ENCODE data around the gene SLC35F1.

SLC35F1 gene

GRCh38 chr6:118240878-118241528 is 333.9 kb downstream of the SLC35F1 start:
- no peak for DNase-seq (ENCODE audit: low read depth in 1 of 2, low spot score in 1 of 2)
- H3K27ac ChIP-seq (replicated peaks), result no peak overlapping the region
- no peak overlapping the region for H3K4me3 ChIP-seq (replicated peaks; ENCODE audit: insufficient read depth, low read length)
- H3K27me3 ChIP-seq (ENCODE audit: insufficient read depth, poor library complexity, severe bottlenecking), result no peaks in the 10 kb centered on the region
- TF ChIP-seq CTCF (IDR thresholded peaks at IDR 0.05; ENCODE audit: insufficient read depth, low read length), result no peak
- TF ChIP-seq POLR2AphosphoS5 (IDR thresholded peaks at IDR 0.05; ENCODE audit: low read depth), result no peak
- no peak for TF ChIP-seq REST (IDR thresholded peaks at IDR 0.05; ENCODE audit: insufficient replicate concordance, low read depth)
- TF ChIP-seq SPI1 (IDR thresholded peaks at IDR 0.05; ENCODE audit: borderline replicate concordance, low read depth), result peak; percentile 46; the same call in 1 of the 2 replicates

- Histone ChIP-seq H3K4me3 (replicated peaks; ENCODE audit: insufficient read depth, low read length) (no peak overlapping the region), H3K27ac (replicated peaks) (no peak overlapping the region), H3K27me3 (ENCODE audit: insufficient read depth, poor library complexity, severe bottlenecking) (no peaks in the 10 kb centered on the region)
- DNase-seq (ENCODE audit: low read depth in 1 of 2, low spot score in 1 of 2), result no peak
- TF ChIP-seq SPI1 (IDR thresholded peaks at IDR 0.05; ENCODE audit: borderline replicate concordance, low read depth) (no peak), REST (IDR thresholded peaks at IDR 0.05; ENCODE audit: insufficient replicate concordance, low read depth) (no peak), CTCF (IDR thresholded peaks at IDR 0.05; ENCODE audit: insufficient read depth, low read length) (no peak), POLR2AphosphoS5 (IDR thresholded peaks at IDR 0.05; ENCODE audit: low read depth) (no peak)
Observed at GRCh38 chr6:118246406-118246805, 339.3 kb downstream of the SLC35F1 start.

GRCh38 chr6:118248171-118248570 is 341.1 kb downstream of the SLC35F1 start:
- H3K27me3 ChIP-seq (ENCODE audit: insufficient read depth, poor library complexity, severe bottlenecking), result no peaks in the 10 kb centered on the region
- no peak for DNase-seq (ENCODE audit: low read depth in 1 of 2, low spot score in 1 of 2)
- H3K27ac ChIP-seq (replicated peaks), result no peak overlapping the region
- TF ChIP-seq SPI1 (IDR thresholded peaks at IDR 0.05; ENCODE audit: borderline replicate concordance, low read depth), result no peak
- no peak for TF ChIP-seq POLR2AphosphoS5 (IDR thresholded peaks at IDR 0.05; ENCODE audit: low read depth)
- TF ChIP-seq CTCF (IDR thresholded peaks at IDR 0.05; ENCODE audit: insufficient read depth, low read length), result no peak
- no peak for TF ChIP-seq REST (IDR thresholded peaks at IDR 0.05; ENCODE audit: insufficient replicate concordance, low read depth)
- TF ChIP-seq GABPA (IDR thresholded peaks at IDR 0.05; ENCODE audit: low read depth), result no peak
- H3K4me3 ChIP-seq (replicated peaks; ENCODE audit: insufficient read depth, low read length), result no peak overlapping the region

Data from HL-60 (cell line).